NOMO-1 treated with DMSO at 0.1 percent for 48 hours (cell line): ENCODE data around the gene XAB2.

Source experiments
- DNase-seq: peaks from one replicate; lab custom pipeline; 2025; ENCODE audit not compliant: unreplicated experiment; lab: John Stamatoyannopoulos, UW

The XAB2 gene

GRCh38 chr19:7629347-7630054 lies at the start of gene XAB2, which contains the start of gene PET100:
Gene XAB2, minus strand, starts transcription at chr19:7629545. Its CDS starts 18 bp downstream, at chr19:7629527.
Gene PET100, plus strand, starts transcription at chr19:7629793. Its CDS starts 41 bp downstream, at chr19:7629834.
- peak; percentile 97 for DNase-seq

- DNase-seq = peak; percentile 40
These were observed 48.4 kb upstream of the XAB2 start for GRCh38 chr19:7677669-7678311.

GRCh38 chr19:7676854-7677253 lies 47.5 kb upstream of the XAB2 start, which contains the start of gene MCEMP1:
Gene MCEMP1, plus strand, starts transcription at chr19:7677090. Its CDS starts 31 bp downstream, at chr19:7677121.
- peak; percentile 28 for DNase-seq

- DNase-seq = peak; percentile 42
These were observed 47.0 kb upstream of the XAB2 start for GRCh38 chr19:7676376-7676775.

GRCh38 chr19:7674010-7675005 lies 45.0 kb upstream of the XAB2 start:
- peak; percentile 93 for DNase-seq

- DNase-seq = no peak
These were observed 43.2 kb upstream of the XAB2 start for GRCh38 chr19:7672522-7672921.

- no peak for DNase-seq
These were observed 41.4 kb upstream of the XAB2 start for GRCh38 chr19:7670790-7671189.

- DNase-seq = peak; percentile 17
These were observed 40.9 kb upstream of the XAB2 start for GRCh38 chr19:7670150-7670783.

- DNase-seq = no peak
These were observed 40.3 kb upstream of the XAB2 start for GRCh38 chr19:7669641-7670040.

GRCh38 chr19:7668842-7669241 lies 39.5 kb upstream of the XAB2 start, which contains the start of gene RETN:
Gene RETN, plus strand, starts transcription at chr19:7669049. Its CDS starts 278 bp downstream, at chr19:7669327.
- no peak for DNase-seq

- DNase-seq = no peak
These were observed 35.7 kb upstream of the XAB2 start for GRCh38 chr19:7665076-7665475.

GRCh38 chr19:7663706-7664105 lies 34.4 kb upstream of the XAB2 start:
- no peak for DNase-seq

GRCh38 chr19:7662657-7663056 lies 33.3 kb upstream of the XAB2 start:
- DNase-seq = no peak

GRCh38 chr19:7661744-7662538 lies 32.6 kb upstream of the XAB2 start:
- DNase-seq = no peak

GRCh38 chr19:7658219-7658686 lies 28.9 kb upstream of the XAB2 start:
- peak; percentile 45 for DNase-seq

GRCh38 chr19:7657131-7657751 lies 27.9 kb upstream of the XAB2 start:
- peak; percentile 92 for DNase-seq

GRCh38 chr19:7655581-7655980 lies 26.2 kb upstream of the XAB2 start:
- peak; percentile 89 for DNase-seq

GRCh38 chr19:7654401-7654800 lies 25.1 kb upstream of the XAB2 start:
- DNase-seq = no peak

- DNase-seq = peak; percentile 100
These were observed 22.8 kb upstream of the XAB2 start for GRCh38 chr19:7652061-7652641.
